HFF-Myc (cell line): ENCODE results near the gene FHAD1.

Experiments
- DNase-seq: peaks from one replicate; pipeline ENCODE4 v3.0.0-alpha.2; 2011; ENCODE audit warnings: low read depth; ENCODE audit errors: extremely low read depth
- H3K4me3 ChIP-seq: replicated peaks from 2 replicates; pipeline ENCODE4 v1.5.1; 2011; ENCODE audit warnings: low read depth, mild to moderate bottlenecking, control low read depth, low read length
- TF ChIP-seq, protein P1 (sequence below): IDR thresholded peaks from 2 replicates; pipeline ENCODE4 v1.5.1; 2012; ENCODE audit warnings: mild to moderate bottlenecking, low read depth, low read length, control low read depth; ENCODE audit errors: missing control alignments

The FHAD1 gene

DNA sequence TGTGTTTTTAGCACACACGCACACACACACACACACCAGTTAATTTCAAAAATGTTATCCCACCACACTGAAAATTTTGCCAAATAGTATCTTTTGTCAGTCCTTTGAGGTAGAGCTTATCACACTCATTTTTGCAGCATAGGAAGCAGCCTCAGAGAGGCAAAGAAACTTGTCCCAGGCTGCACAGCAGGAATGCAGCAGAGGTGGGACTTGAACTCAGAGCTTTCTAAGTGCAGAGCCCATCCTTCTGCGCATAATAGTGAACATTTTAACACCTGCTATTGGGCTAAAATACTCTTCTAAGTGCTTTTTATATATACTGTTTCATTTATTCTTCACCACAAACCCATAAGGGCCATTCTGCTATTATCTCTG lies 15.0 kb downstream of the FHAD1 start:
- H3K4me3 ChIP-seq = no peak overlapping the region
- TF ChIP-seq, protein P1, sequence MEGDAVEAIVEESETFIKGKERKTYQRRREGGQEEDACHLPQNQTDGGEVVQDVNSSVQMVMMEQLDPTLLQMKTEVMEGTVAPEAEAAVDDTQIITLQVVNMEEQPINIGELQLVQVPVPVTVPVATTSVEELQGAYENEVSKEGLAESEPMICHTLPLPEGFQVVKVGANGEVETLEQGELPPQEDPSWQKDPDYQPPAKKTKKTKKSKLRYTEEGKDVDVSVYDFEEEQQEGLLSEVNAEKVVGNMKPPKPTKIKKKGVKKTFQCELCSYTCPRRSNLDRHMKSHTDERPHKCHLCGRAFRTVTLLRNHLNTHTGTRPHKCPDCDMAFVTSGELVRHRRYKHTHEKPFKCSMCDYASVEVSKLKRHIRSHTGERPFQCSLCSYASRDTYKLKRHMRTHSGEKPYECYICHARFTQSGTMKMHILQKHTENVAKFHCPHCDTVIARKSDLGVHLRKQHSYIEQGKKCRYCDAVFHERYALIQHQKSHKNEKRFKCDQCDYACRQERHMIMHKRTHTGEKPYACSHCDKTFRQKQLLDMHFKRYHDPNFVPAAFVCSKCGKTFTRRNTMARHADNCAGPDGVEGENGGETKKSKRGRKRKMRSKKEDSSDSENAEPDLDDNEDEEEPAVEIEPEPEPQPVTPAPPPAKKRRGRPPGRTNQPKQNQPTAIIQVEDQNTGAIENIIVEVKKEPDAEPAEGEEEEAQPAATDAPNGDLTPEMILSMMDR = no peak

DNA sequence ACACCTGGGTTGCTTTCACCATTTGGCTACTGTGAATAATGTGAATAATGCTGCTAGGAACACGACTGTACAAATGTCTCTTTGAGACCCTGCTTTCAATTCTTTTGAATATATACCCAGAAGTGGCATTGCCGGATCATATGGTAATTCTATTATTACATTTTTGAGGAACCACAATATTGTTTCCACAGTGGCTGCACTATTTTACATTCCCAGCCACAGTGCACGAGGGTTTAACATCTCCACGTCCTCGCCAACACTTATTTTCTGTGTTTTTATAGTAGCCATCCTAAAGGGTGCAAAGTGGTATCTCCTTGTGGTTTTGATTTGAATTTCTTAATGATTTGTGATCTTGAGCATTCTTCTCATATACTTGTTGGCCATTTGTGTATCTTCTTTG lies 15.7 kb downstream of the FHAD1 start:
- TF ChIP-seq, protein P1 = no peak
- no peak for DNase-seq
- H3K4me3 ChIP-seq = no peak overlapping the region

More for the DNA sequence above, 15.0 kb downstream of the FHAD1 start:
- DNase-seq = no peak

DNA sequence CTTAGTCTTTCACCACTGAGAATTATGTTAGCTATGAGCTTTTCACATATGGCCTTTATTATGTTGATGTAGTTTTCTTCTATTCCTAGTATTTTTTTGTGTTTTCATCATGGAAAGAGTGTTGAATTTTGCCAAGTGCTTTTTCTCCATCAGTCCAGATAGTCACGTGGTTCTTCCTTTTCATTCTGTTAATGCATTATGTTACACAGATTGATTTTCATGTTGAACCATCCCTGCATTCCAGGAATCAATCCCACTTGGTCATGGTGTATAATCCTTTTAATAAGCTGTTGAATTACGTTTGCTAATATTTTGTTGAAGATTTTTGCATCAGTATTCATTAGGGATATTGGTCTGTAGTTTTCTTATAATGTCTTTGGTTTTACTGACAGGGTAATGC lies 17.7 kb downstream of the FHAD1 start:
- DNase-seq = no peak
- TF ChIP-seq, protein P1 = no peak
- H3K4me3 ChIP-seq = no peak overlapping the region

DNA sequence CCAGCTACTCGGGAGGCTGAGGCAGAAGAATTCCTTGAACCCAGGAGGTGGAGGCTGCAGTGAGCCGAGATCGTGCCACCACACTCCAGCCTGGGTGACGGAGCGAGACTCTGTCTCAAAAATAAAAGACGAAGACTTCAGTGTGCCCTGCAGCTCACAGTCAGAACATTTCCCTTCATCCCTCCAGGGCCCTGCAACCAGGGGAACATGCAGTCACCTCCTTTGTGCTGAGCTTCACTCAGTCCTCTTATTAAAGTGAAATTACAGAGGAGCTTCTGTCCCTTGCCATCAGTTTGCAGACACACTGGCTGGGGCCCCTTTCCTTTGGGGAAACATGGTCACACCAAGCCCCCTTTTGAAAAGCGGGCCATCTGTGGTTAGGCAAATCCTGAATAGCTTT lies 24.2 kb downstream of the FHAD1 start:
- DNase-seq = no peak
- no peak overlapping the region for H3K4me3 ChIP-seq
- TF ChIP-seq, protein P1 = no peak

DNA sequence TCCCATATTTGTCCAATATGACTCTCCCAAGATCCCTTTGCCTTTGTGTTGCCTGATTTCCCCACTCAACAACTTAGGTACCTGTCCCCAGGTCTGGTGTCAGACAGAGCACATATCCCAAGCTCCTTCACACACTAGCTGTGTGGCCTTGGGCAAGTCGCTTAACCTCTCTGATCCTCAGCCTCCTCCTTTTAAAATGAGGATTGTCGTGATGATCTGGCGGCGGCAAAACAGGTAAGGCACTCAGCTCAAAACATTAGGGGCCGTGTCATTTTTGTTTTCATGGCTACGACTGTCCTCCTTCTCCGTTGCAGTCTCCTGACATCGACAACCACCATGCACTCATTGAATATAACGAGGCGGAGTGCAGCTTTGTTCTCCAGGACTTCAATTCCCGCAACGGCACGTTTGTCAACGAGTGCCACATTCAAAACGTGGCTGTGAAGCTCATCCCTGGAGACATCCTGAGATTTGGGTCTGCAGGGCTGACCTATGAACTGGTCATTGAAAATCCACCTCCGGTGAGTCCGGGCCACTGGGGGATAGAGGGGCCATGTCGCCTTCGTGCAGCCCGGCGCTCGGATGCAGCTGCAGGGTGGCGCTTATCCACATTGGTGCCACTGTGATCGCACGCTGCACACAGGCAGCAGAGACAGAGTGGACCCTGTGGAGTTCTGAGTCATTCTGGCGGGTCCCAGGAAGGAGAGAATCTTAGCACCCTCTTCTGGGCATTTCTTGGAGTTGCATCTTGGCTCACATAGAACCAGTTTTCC lies 25.2 kb downstream of the FHAD1 start:
- TF ChIP-seq, protein P1 = peak; percentile 85
- H3K4me3 ChIP-seq = no peak overlapping the region
- DNase-seq = peak; percentile 52

DNA sequence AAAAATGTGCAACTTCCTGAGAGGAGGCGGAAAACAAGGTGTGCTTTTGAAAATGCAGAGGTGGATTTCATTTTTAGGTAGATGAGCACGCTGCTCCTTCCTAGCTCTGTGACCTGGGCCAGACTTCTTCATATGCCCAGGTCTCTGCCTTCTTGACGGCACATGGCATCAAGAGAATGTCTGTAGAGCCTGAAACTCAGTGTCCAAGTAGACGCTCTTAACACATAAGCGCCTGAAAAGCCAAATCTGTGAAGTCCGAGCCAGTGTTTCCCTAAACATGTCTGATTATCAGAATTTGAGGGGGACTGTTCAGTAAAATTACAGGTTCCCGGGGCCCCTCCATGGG lies 25.7 kb downstream of the FHAD1 start:
- DNase-seq = no peak
- TF ChIP-seq, protein P1 = no peak
- H3K4me3 ChIP-seq = no peak overlapping the region

DNA sequence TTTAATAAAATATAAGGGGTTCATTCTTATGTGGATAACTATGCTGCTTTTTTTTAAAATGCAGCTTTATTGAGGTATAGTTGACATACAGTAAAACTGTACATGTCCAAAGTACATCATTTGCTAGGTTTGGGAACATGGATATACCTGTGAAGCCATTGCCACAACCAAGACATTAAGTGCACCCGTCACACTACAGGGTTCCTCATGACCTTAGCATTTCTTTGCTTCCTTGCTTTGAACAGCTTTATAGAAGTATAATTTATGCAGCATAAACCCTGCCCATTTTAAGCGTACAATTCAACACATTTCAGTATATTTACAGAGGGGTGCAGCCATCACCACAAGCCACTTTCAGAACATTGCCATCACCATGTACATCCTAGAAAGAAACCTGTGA lies 26.3 kb downstream of the FHAD1 start:
- no peak for DNase-seq
- TF ChIP-seq, protein P1 = no peak
- no peak overlapping the region for H3K4me3 ChIP-seq
